HG02571 (cell line): Measurements from ENCODE around the gene PLD6.

Experiments
- ATAC-seq: cut with Tn5 transposase; IDR thresholded peaks from one replicate; pipeline ENCODE4 v1.9.1; 2021; ENCODE audit warnings: mild to moderate bottlenecking, moderate library complexity; ENCODE audit not compliant: unreplicated experiment

PLD6 gene

GRCh38 chr17:17157041-17157440 is 49.1 kb downstream of the PLD6 start:
- ATAC-seq, result no peak

- no peak for ATAC-seq
Observed at GRCh38 chr17:17156511-17156910, 49.6 kb downstream of the PLD6 start.

- ATAC-seq, result no peak
Observed at GRCh38 chr17:17156107-17156506, 50.0 kb downstream of the PLD6 start.

DNA sequence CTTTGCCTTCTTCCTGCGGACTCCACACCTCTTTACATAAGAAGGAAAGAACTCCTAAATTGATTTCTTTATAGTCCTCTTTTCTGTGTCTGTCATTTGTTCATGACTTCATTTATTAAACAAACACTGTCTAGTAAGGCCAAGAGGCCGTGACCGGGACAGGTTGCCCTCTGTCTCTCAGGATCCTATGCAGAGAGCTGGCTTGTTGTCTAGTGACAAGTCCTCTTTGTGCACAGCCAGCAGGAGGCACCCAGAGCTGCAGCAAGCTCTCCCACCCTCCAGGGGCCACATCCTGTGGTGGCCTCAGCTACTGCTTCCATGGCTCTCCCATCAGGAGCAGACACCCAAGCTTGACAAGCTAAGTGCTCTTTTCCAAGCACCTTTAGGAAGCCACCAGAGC is 50.6 kb downstream of the PLD6 start:
- no peak for ATAC-seq

DNA sequence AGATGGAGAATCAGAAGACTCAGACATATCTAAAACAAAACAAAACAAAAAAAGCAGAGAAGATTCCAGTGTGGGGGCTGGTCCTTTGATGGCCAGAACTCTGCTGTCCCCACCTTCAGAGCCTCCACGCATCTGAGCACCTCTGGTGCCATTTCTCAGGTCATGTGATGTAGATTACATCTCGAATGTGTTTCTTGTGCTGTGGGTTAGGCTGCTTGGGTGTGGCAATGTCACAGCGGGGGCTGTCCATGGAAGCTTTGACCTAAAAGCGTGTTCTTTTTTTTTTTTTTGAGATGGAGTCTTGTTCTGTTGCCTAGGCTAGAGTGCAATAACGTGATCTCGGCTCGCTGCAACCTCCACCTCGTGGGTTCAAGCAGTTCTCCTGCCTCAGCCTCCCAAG is 51.2 kb downstream of the PLD6 start:
- no peak for ATAC-seq

DNA sequence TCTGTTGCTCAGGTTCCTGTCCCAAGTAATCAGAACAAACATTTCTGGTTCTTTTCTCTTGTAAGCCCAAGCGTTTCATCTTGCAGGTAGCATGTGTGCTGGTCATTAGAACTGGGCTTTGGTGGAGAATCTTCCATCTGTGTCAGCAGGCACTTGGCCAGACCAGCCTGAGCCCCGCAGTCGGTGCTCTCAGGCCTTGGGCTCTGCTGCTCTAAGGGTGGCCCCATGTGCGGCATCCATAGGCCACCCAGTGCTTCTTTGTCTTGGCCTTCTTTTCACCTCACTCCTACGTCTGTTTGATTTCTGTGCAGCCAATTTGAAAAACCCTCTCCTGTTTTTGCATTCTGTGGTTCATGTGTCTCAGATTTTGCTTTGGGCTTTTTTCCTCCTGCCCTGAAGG is 51.6 kb downstream of the PLD6 start:
- ATAC-seq, result no peak

GRCh38 chr17:17153709-17154108 is 52.4 kb downstream of the PLD6 start:
- ATAC-seq, result no peak

DNA sequence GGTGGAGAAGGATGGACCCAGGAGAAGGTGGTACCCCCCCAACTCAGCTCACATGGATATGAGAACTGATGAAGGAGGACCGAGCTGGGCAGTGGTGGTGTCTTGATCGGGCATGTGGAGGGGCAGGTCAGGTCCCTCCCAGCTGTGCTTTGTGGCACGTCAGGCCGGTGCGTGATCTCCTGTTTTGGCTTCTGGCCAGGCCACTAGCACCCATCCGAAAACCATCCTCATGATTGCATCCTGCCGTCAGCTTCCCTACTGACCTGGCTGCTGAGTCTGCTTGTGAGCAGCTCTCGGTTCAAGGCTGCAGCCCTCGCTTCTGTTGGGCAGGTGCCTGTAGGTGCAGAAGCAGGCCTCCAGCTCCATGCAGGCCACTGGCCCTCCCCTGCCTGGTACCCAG is 53.1 kb downstream of the PLD6 start:
- ATAC-seq, result no peak

DNA sequence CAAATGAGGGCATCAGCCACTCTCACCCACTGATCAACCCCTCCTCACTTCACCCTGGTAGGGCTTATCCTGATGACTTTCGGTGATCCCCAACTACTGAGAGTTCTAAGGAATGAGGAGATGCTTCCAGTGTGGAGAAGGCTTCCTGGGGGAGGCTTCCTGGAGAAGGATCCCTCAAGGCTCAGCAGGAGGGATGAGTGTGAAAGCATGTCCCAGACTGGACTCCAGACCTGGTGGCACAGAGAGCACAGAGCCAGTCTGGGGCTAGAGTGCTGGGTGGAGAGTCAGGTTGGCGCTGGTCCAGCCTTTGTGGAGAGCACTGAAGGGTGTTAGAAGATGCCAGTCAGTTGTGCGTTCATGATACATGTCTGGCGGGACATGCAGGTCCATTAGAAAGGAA is 53.7 kb downstream of the PLD6 start:
- no peak for ATAC-seq

- no peak for ATAC-seq
Observed at GRCh38 chr17:17151962-17152361, 54.2 kb downstream of the PLD6 start.

GRCh38 chr17:17151541-17151940 is 54.6 kb downstream of the PLD6 start:
- no peak for ATAC-seq

- ATAC-seq, result no peak
Observed at GRCh38 chr17:17151055-17151454, 55.1 kb downstream of the PLD6 start.
